Measurements from ENCODE around the gene IKBIP. TPM values are rescaled to one million over a fixed set of nuclear protein-coding genes. Genes with fewer than 3 reads are reported as not detected.

IKBIP gene
- total RNA-seq, 1 donor, result 90.7 TPM

- H3K4me3 ChIP-seq (ENCODE audit: low read depth, low read length), result no peak overlapping the region
- no peak for TF ChIP-seq CTCF (IDR thresholded peaks at IDR 0.05; ENCODE audit: insufficient read depth, low read depth, low read length)
- DNase-seq (ENCODE audit: low read depth), result no peak
Measured at GRCh38 chr12:98678236-98678945, 33.8 kb upstream of the IKBIP start.

- no peak for TF ChIP-seq CTCF (IDR thresholded peaks at IDR 0.05; ENCODE audit: insufficient read depth, low read depth, low read length)
- DNase-seq (ENCODE audit: low read depth), result no peak
- H3K4me3 ChIP-seq (ENCODE audit: low read depth, low read length), result no peak overlapping the region
Measured at GRCh38 chr12:98674841-98675240, 30.3 kb upstream of the IKBIP start.

GRCh38 chr12:98671459-98671858 lies 26.9 kb upstream of the IKBIP start:
- no peak overlapping the region for H3K4me3 ChIP-seq (ENCODE audit: low read depth, low read length)
- TF ChIP-seq CTCF (IDR thresholded peaks at IDR 0.05; ENCODE audit: insufficient read depth, low read depth, low read length), result no peak
- no peak for DNase-seq (ENCODE audit: low read depth)

GRCh38 chr12:98669751-98670150 lies 25.2 kb upstream of the IKBIP start:
- no peak for DNase-seq (ENCODE audit: low read depth)
- TF ChIP-seq CTCF (IDR thresholded peaks at IDR 0.05; ENCODE audit: insufficient read depth, low read depth, low read length), result no peak
- H3K4me3 ChIP-seq (ENCODE audit: low read depth, low read length), result no peak overlapping the region

- TF ChIP-seq CTCF (IDR thresholded peaks at IDR 0.05; ENCODE audit: insufficient read depth, low read depth, low read length), result no peak
- no peak overlapping the region for H3K4me3 ChIP-seq (ENCODE audit: low read depth, low read length)
- DNase-seq (ENCODE audit: low read depth), result no peak
Measured at GRCh38 chr12:98660521-98660920, 15.9 kb upstream of the IKBIP start.

- H3K4me3 ChIP-seq (ENCODE audit: low read depth, low read length), result no peak overlapping the region
- DNase-seq (ENCODE audit: low read depth), result no peak
- TF ChIP-seq CTCF (IDR thresholded peaks at IDR 0.05; ENCODE audit: insufficient read depth, low read depth, low read length), result no peak
Measured at GRCh38 chr12:98656289-98657101, 11.9 kb upstream of the IKBIP start.
